Measurements from ENCODE around the gene MSI2.

DNA sequence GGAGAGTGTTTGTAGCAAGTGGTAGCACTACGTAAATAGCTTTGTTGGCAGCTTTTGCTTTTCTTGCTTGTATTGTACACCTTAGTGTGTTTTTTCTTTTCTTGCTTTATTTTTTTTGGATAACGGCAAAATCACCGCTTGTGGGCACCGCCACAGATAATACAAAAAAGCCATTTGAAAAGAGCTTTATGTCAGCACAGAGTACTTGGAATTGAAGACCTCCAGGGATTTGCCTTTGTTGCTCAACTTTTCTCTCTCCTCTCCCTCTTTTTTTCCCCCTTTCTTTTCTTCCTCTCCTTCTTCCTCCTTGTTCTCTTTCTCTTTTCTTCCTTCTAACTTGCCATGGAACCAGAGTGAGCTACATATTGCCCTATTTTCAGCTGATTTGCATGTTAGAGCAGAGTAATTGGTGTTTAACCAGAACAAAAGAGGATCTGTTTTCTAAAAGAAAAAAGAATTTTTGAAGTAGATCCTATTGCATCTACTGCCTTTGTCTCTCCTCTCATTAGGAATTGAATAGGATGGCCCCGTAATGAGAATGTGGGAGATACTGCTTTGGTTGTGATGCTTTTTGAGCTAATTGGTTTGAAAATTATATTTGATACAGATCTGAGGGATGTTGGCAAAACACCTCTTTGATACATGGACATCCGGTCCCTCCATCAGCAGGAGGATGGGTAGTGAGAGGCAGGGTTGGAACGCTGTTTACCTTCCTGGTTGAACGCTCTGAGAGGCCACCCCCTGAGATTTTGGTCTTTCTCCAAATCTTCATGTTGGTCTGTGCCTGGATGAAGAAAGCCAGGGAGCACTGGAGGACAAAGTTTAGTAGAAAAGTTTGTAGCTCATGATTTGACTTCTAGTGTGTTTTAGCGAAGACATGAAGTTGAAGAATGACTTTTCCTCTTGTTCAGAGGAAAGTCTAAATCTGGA, 85.6 kb downstream of the MSI2 start:
- no peak for TF ChIP-seq CTCF (IDR thresholded peaks at IDR 0.05)
- TF ChIP-seq POLR2AphosphoS5 (IDR thresholded peaks at IDR 0.05) = no peak
- TF ChIP-seq POLR2A (IDR thresholded peaks at IDR 0.05) = no peak

All from gastroesophageal sphincter (tissue), 3 donors.